ENCODE data around the gene RGS10.
A peak's percentile ranks its signal among the peaks of the same experiment; 100 is the strongest.
"Not testable (repeated sequence)": the region's sequence is repeated elsewhere in the genome, so short reads cannot be mapped to it uniquely, and the experiment has no call there.

Gene RGS10

GRCh38 chr10:119528663-119529237 is 13.8 kb downstream of the RGS10 start:
- not testable (repeated sequence) for H3K27ac Mint-ChIP-seq, H3K4me3 Mint-ChIP-seq, H3K27me3 Mint-ChIP-seq, H3K9me3 Mint-ChIP-seq, H3K36me3 Mint-ChIP-seq
- H3K4me1 Mint-ChIP-seq = peaks cover 76% of the 10 kb centered on the region

- no peaks in the 10 kb centered on the region for H3K27me3 Mint-ChIP-seq
- H3K4me1 Mint-ChIP-seq = peaks cover 74% of the 10 kb centered on the region
Measured at GRCh38 chr10:119526621-119527592, 15.6 kb downstream of the RGS10 start.

GRCh38 chr10:119526149-119526548 is 16.4 kb downstream of the RGS10 start:
- Mint-ChIP-seq H3K9me3 (no peaks in the 10 kb centered on the region), H3K27me3 (no peaks in the 10 kb centered on the region), H3K4me1 (peaks cover 74% of the 10 kb centered on the region), H3K36me3 (peaks cover 8% of the 10 kb centered on the region), H3K27ac (no peak overlapping the region), H3K4me3 (no peak overlapping the region)

More at GRCh38 chr10:119526621-119527592, 15.6 kb downstream of the RGS10 start:
- Mint-ChIP-seq H3K9me3 (no peaks in the 10 kb centered on the region), H3K36me3 (peaks cover 6% of the 10 kb centered on the region), H3K4me3 (no peak overlapping the region), H3K27ac (peak overlapping the region; percentile 75)

GRCh38 chr10:119525116-119525515 is 17.4 kb downstream of the RGS10 start:
- peaks cover 73% of the 10 kb centered on the region for H3K4me1 Mint-ChIP-seq
- H3K4me3 Mint-ChIP-seq = no peak overlapping the region
- no peaks in the 10 kb centered on the region for H3K27me3 Mint-ChIP-seq
- no peaks in the 10 kb centered on the region for H3K9me3 Mint-ChIP-seq
- H3K36me3 Mint-ChIP-seq = peaks cover 12% of the 10 kb centered on the region
- H3K27ac Mint-ChIP-seq = peak overlapping the region; percentile 59

- H3K4me3 Mint-ChIP-seq = no peak overlapping the region
- H3K27me3 Mint-ChIP-seq = no peaks in the 10 kb centered on the region
- H3K4me1 Mint-ChIP-seq = peaks cover 76% of the 10 kb centered on the region
- H3K9me3 Mint-ChIP-seq = no peaks in the 10 kb centered on the region
- peak overlapping the region; percentile 59 for H3K27ac Mint-ChIP-seq
- H3K36me3 Mint-ChIP-seq = peaks cover 13% of the 10 kb centered on the region
Measured at GRCh38 chr10:119524720-119525070, 17.8 kb downstream of the RGS10 start.

GRCh38 chr10:119523895-119524719 is 18.4 kb downstream of the RGS10 start:
- Mint-ChIP-seq H3K36me3 (peaks cover 13% of the 10 kb centered on the region), H3K4me3 (no peak overlapping the region), H3K9me3 (no peaks in the 10 kb centered on the region), H3K4me1 (peaks cover 77% of the 10 kb centered on the region), H3K27me3 (no peaks in the 10 kb centered on the region), H3K27ac (peak overlapping the region; percentile 71)

GRCh38 chr10:119522747-119523426 is 19.6 kb downstream of the RGS10 start:
- H3K27ac Mint-ChIP-seq = peak overlapping the region; percentile 55
- no peaks in the 10 kb centered on the region for H3K27me3 Mint-ChIP-seq
- H3K4me3 Mint-ChIP-seq = no peak overlapping the region
- peaks cover 81% of the 10 kb centered on the region for H3K4me1 Mint-ChIP-seq
- no peaks in the 10 kb centered on the region for H3K9me3 Mint-ChIP-seq
- peaks cover 16% of the 10 kb centered on the region for H3K36me3 Mint-ChIP-seq

- H3K27me3 Mint-ChIP-seq = no peaks in the 10 kb centered on the region
- no peak overlapping the region for H3K4me3 Mint-ChIP-seq
- peaks cover 16% of the 10 kb centered on the region for H3K36me3 Mint-ChIP-seq
- peaks cover 81% of the 10 kb centered on the region for H3K4me1 Mint-ChIP-seq
- peak overlapping the region; percentile 98 for H3K27ac Mint-ChIP-seq
- no peaks in the 10 kb centered on the region for H3K9me3 Mint-ChIP-seq
Measured at GRCh38 chr10:119521443-119522204, 20.9 kb downstream of the RGS10 start.

- Mint-ChIP-seq H3K27ac (peak overlapping the region; percentile 98), H3K27me3 (no peaks in the 10 kb centered on the region), H3K36me3 (peaks cover 16% of the 10 kb centered on the region), H3K4me1 (peaks cover 79% of the 10 kb centered on the region), H3K9me3 (no peaks in the 10 kb centered on the region), H3K4me3 (no peak overlapping the region)
Measured at GRCh38 chr10:119520283-119520682, 22.2 kb downstream of the RGS10 start.

- Mint-ChIP-seq H3K4me3 (peak overlapping the region; percentile 82), H3K9me3 (no peaks in the 10 kb centered on the region), H3K27ac (peak overlapping the region; percentile 98), H3K36me3 (peaks cover 14% of the 10 kb centered on the region), H3K27me3 (no peaks in the 10 kb centered on the region), H3K4me1 (peaks cover 85% of the 10 kb centered on the region)
Measured at GRCh38 chr10:119518936-119519335, 23.6 kb downstream of the RGS10 start.

- H3K36me3 Mint-ChIP-seq = peaks cover 18% of the 10 kb centered on the region
- peaks cover 87% of the 10 kb centered on the region for H3K4me1 Mint-ChIP-seq
Measured at GRCh38 chr10:119518176-119518575, 24.3 kb downstream of the RGS10 start.

GRCh38 chr10:119517235-119518141 is 25.0 kb downstream of the RGS10 start:
- Mint-ChIP-seq H3K4me1 (peaks cover 81% of the 10 kb centered on the region), H3K4me3 (peak overlapping the region; percentile 82), H3K27me3 (no peaks in the 10 kb centered on the region), H3K36me3 (peaks cover 18% of the 10 kb centered on the region), H3K9me3 (no peaks in the 10 kb centered on the region), H3K27ac (peak overlapping the region; percentile 98)

More at GRCh38 chr10:119518176-119518575, 24.3 kb downstream of the RGS10 start:
- Mint-ChIP-seq H3K4me3 (peak overlapping the region; percentile 82), H3K27ac (peak overlapping the region; percentile 98), H3K27me3 (no peaks in the 10 kb centered on the region), H3K9me3 (no peaks in the 10 kb centered on the region)

- H3K36me3 Mint-ChIP-seq = peaks cover 18% of the 10 kb centered on the region
- H3K4me3 Mint-ChIP-seq = peak overlapping the region; percentile 82
- peak overlapping the region; percentile 98 for H3K27ac Mint-ChIP-seq
- H3K9me3 Mint-ChIP-seq = no peaks in the 10 kb centered on the region
- no peaks in the 10 kb centered on the region for H3K27me3 Mint-ChIP-seq
- H3K4me1 Mint-ChIP-seq = peaks cover 78% of the 10 kb centered on the region
Measured at GRCh38 chr10:119516381-119517234, 25.9 kb downstream of the RGS10 start.

All from activated naive CD4-positive, alpha-beta T cell treated with anti-CD3 and anti-CD28 coated beads, Interleukin-2, amount 50 U/mL, for 24 hours (primary cell).